ENCODE data around the gene WNT9A. TPM values are rescaled to one million over a fixed set of nuclear protein-coding genes. Genes with fewer than 3 reads are reported as not detected.

Gene WNT9A
- total and polyA plus RNA-seq, 9 of the 15 experiments (the other 6 are each of a cell fraction or from before 2014, with no cell fraction given): 0.04 to 0.17 (median 0.10) TPM; not detected in 4

GRCh38 chr1:227889863-227890405 lies 57.8 kb downstream of the WNT9A start:
- intact Hi-C loops (cut with micrococcal nuclease) (no loop called here), in situ Hi-C loops (cut with MboI) (no loop called here)
- Histone ChIP-seq H3K27ac (ENCODE audit: extremely low read depth, low read depth, low read length) (no peak overlapping the region), H2AFZ (ENCODE audit: low read depth, low read length) (peak overlapping the region; percentile 50; the same call in 1 of the 2 replicates), H3K4me3 (no peak overlapping the region), H3K4me2 (ENCODE audit: insufficient read depth, low read length) (no peak overlapping the region), H3K27me3 (ENCODE audit: control insufficient read depth in 2 of 2, insufficient read depth in 2 of 2, low read length in 2 of 2) (peaks cover 0 to 25% of the 10 kb centered on the region in 2 experiments; a peak in 2 of 5 replicates), H3K4me1 (replicated peaks in 1 of 2; ENCODE audit: control insufficient read depth in 2 of 2, insufficient read depth in 2 of 2, low read length in 2 of 2) (peaks cover 20 to 75% of the 10 kb centered on the region in 2 experiments), H4K20me1 (replicated peaks; ENCODE audit: control insufficient read depth, insufficient read depth, low read length) (no peaks in the 10 kb centered on the region), H3K79me2 (ENCODE audit: control insufficient read depth, insufficient read depth, low read length) (no peaks in the 10 kb centered on the region), H3K9me3 (replicated peaks; ENCODE audit: control insufficient read depth, insufficient read depth, low read depth, low read length) (no peaks in the 10 kb centered on the region), H3K36me3 (ENCODE audit: control insufficient read depth, insufficient read depth, low read length) (no peaks in the 10 kb centered on the region), H3K9ac (ENCODE audit: insufficient read depth in 1 of 2, low read depth in 2 of 2, low read length in 2 of 2) (peak overlapping the region in 1 of 2 experiments; percentile 15; a peak in 1 of 4 replicates), H3K9me1 (ENCODE audit: control insufficient read depth, insufficient read depth, low read length) (no peaks in the 10 kb centered on the region)
- no TSS peak for BruUV-seq (replicated peaks)
- WGBS (ENCODE audit: insufficient coverage, low coverage, missing lambda C conversion rate): 24% methylated on average over 13 of the region's 13 CpGs
- TF ChIP-seq IRF2 (CRISPR knock-in tag; IDR thresholded peaks at IDR 0.05): 0 out of 2 replicates have a peak, but pooled peaks have one; percentile 22
- TF ChIP-seq CHD2 (IDR thresholded peaks at IDR 0.05; ENCODE audit: low read depth, low read length): no peak
- ATAC-seq (no peak), DNase-seq (ENCODE audit: extremely low read depth in 1 of 4, low spot score in 3 of 4) (no peak), FAIRE-seq (no peak)
- POLR2A ChIA-PET: no interaction called here
- CTCF ChIA-PET (ENCODE audit: low intra/inter-chr PET ratio): no interaction called here

GRCh38 chr1:227889047-227889862 lies 58.5 kb downstream of the WNT9A start:
- ChIA-PET POLR2A (interaction anchor here (0.6 to 1.2 kb wide), 3 partner anchors 14 to 39 kb away, joined by 3 to 5 read pairs (median 3); no protein-coding TSS in a partner anchor), CTCF (ENCODE audit: low intra/inter-chr PET ratio) (interaction anchor here (0.5 kb wide), 1 partner anchor 90 kb away, joined by 3 read pairs; no protein-coding TSS in a partner anchor)
- Histone ChIP-seq H3K27ac (ENCODE audit: extremely low read depth, low read depth, low read length) (no peak overlapping the region), H3K4me3 (no peak overlapping the region), H3K36me3 (ENCODE audit: control insufficient read depth, insufficient read depth, low read length) (no peaks in the 10 kb centered on the region), H2AFZ (ENCODE audit: low read depth, low read length) (peak overlapping the region; percentile 50), H3K9me1 (ENCODE audit: control insufficient read depth, insufficient read depth, low read length) (no peaks in the 10 kb centered on the region), H3K9me3 (replicated peaks; ENCODE audit: control insufficient read depth, insufficient read depth, low read depth, low read length) (no peaks in the 10 kb centered on the region), H3K9ac (ENCODE audit: insufficient read depth in 1 of 2, low read depth in 2 of 2, low read length in 2 of 2) (peak overlapping the region in 1 of 2 experiments; percentile 38; a peak in 2 of 4 replicates), H4K20me1 (replicated peaks; ENCODE audit: control insufficient read depth, insufficient read depth, low read length) (no peaks in the 10 kb centered on the region), H3K4me1 (replicated peaks in 1 of 2; ENCODE audit: control insufficient read depth in 2 of 2, insufficient read depth in 2 of 2, low read length in 2 of 2) (peaks cover 20 to 80% of the 10 kb centered on the region in 2 experiments), H3K4me2 (ENCODE audit: insufficient read depth, low read length) (peak overlapping the region; percentile 34; the same call in 1 of the 2 replicates), H3K79me2 (ENCODE audit: control insufficient read depth, insufficient read depth, low read length) (no peaks in the 10 kb centered on the region), H3K27me3 (ENCODE audit: control insufficient read depth in 2 of 2, insufficient read depth in 2 of 2, low read length in 2 of 2) (peaks cover 0 to 21% of the 10 kb centered on the region in 2 experiments; a peak in 2 of 5 replicates)
- peak; percentile 72 for ATAC-seq
- in situ Hi-C loops (cut with MboI): no loop called here
- intact Hi-C loops (cut with micrococcal nuclease): no loop called here
- peak; percentile 76 to 91 (median 88) for DNase-seq (ENCODE audit: extremely low read depth in 1 of 4, low spot score in 3 of 4)
- 7% methylated on average over 11 of the region's 14 CpGs for WGBS (ENCODE audit: insufficient coverage, low coverage, missing lambda C conversion rate)
- FAIRE-seq: peak; percentile 82
- no TSS peak for BruUV-seq (replicated peaks)
- no peak for TF ChIP-seq ZNF407 (IDR thresholded peaks at IDR 0.05; ENCODE audit: low read depth)
